ENCODE measurements around the gene FAM180B.
A peak's percentile ranks its signal among the peaks of the same experiment; 100 is the strongest.

FAM180B gene

GRCh38 chr11:47589977-47590861, 3.7 kb downstream of the FAM180B start:
- DNase-seq (ENCODE audit: extremely low read depth, low read depth): no peak
- no peak for TF ChIP-seq CTCF (IDR thresholded peaks at IDR 0.05; ENCODE audit: low read depth, low read length, missing control alignments)
- peak overlapping the region; percentile 19 for H3K4me3 ChIP-seq (replicated peaks; ENCODE audit: low read depth, low read length)

- no peak for DNase-seq (ENCODE audit: extremely low read depth, low read depth)
- TF ChIP-seq CTCF (IDR thresholded peaks at IDR 0.05; ENCODE audit: low read depth, low read length, missing control alignments): no peak
- H3K4me3 ChIP-seq (replicated peaks; ENCODE audit: low read depth, low read length): no peak overlapping the region
These were observed 5.3 kb downstream of the FAM180B start for GRCh38 chr11:47591764-47592163.

GRCh38 chr11:47592251-47592650, 5.8 kb downstream of the FAM180B start:
- H3K4me3 ChIP-seq (replicated peaks; ENCODE audit: low read depth, low read length): no peak overlapping the region
- DNase-seq (ENCODE audit: extremely low read depth, low read depth): no peak
- no peak for TF ChIP-seq CTCF (IDR thresholded peaks at IDR 0.05; ENCODE audit: low read depth, low read length, missing control alignments)

- no peak for DNase-seq (ENCODE audit: extremely low read depth, low read depth)
- no peak for TF ChIP-seq CTCF (IDR thresholded peaks at IDR 0.05; ENCODE audit: low read depth, low read length, missing control alignments)
- H3K4me3 ChIP-seq (replicated peaks; ENCODE audit: low read depth, low read length): no peak overlapping the region
These were observed 6.5 kb downstream of the FAM180B start for GRCh38 chr11:47592970-47593369.

- no peak for DNase-seq (ENCODE audit: extremely low read depth, low read depth)
- no peak for TF ChIP-seq CTCF (IDR thresholded peaks at IDR 0.05; ENCODE audit: low read depth, low read length, missing control alignments)
These were observed 7.0 kb downstream of the FAM180B start for GRCh38 chr11:47593492-47593933.

GRCh38 chr11:47593934-47594855, 7.7 kb downstream of the FAM180B start, which contains the start of gene C1QTNF4:
Gene C1QTNF4 (minus strand): TSS chr11:47594411. CDS start chr11:47590810, 3,601 bp downstream.
- peak within 1 kb of the TSS; percentile 13; the same call in 1 of the 2 replicates for H3K4me3 ChIP-seq (replicated peaks; ENCODE audit: low read depth, low read length)
- no peak for DNase-seq (ENCODE audit: extremely low read depth, low read depth)
- no peak for TF ChIP-seq CTCF (IDR thresholded peaks at IDR 0.05; ENCODE audit: low read depth, low read length, missing control alignments)

More at GRCh38 chr11:47593492-47593933, 7.0 kb downstream of the FAM180B start:
- peak overlapping the region; percentile 13; the same call in 1 of the 2 replicates for H3K4me3 ChIP-seq (replicated peaks; ENCODE audit: low read depth, low read length)

Data from HFF-Myc (cell line).